ENCODE data around the gene MXRA8. TPM values are rescaled to one million over a fixed set of nuclear protein-coding genes. Genes with fewer than 3 reads are reported as not detected.

The MXRA8 gene
- total RNA-seq, 1 donor = 249 TPM

- no peak for TF ChIP-seq CTCF (IDR thresholded peaks at IDR 0.05; ENCODE audit: insufficient read depth, low read depth, low read length)
- H3K4me3 ChIP-seq (ENCODE audit: low read depth, low read length) = no peak overlapping the region
- no peak for DNase-seq (ENCODE audit: low read depth)
Observed at GRCh38 chr1:1377540-1378205, 19.3 kb upstream of the MXRA8 start.

GRCh38 chr1:1376551-1377226 lies 18.3 kb upstream of the MXRA8 start:
- no peak for TF ChIP-seq CTCF (IDR thresholded peaks at IDR 0.05; ENCODE audit: insufficient read depth, low read depth, low read length)
- H3K4me3 ChIP-seq (ENCODE audit: low read depth, low read length) = no peak overlapping the region
- DNase-seq (ENCODE audit: low read depth) = no peak

- peak; percentile 21 for TF ChIP-seq CTCF (IDR thresholded peaks at IDR 0.05; ENCODE audit: insufficient read depth, low read depth, low read length)
- H3K4me3 ChIP-seq (ENCODE audit: low read depth, low read length) = peak within 1 kb of the TSS; percentile 80
- peak; percentile 100 for DNase-seq (ENCODE audit: low read depth)
Observed at GRCh38 chr1:1374929-1375662, 16.7 kb upstream of the MXRA8 start, which contains the start of gene AURKAIP1. Gene AURKAIP1, minus strand, starts transcription at chr1:1375207. Its CDS starts 451 bp downstream, at chr1:1374756.

GRCh38 chr1:1374589-1374928 lies 16.2 kb upstream of the MXRA8 start:
- no peak for DNase-seq (ENCODE audit: low read depth)
- no peak for TF ChIP-seq CTCF (IDR thresholded peaks at IDR 0.05; ENCODE audit: insufficient read depth, low read depth, low read length)

GRCh38 chr1:1373815-1374588 lies 15.6 kb upstream of the MXRA8 start:
- H3K4me3 ChIP-seq (ENCODE audit: low read depth, low read length) = peak overlapping the region; percentile 80
- DNase-seq (ENCODE audit: low read depth) = no peak
- no peak for TF ChIP-seq CTCF (IDR thresholded peaks at IDR 0.05; ENCODE audit: insufficient read depth, low read depth, low read length)

More at GRCh38 chr1:1374589-1374928, 16.2 kb upstream of the MXRA8 start:
- peak overlapping the region; percentile 80 for H3K4me3 ChIP-seq (ENCODE audit: low read depth, low read length)

- no peak for TF ChIP-seq CTCF (IDR thresholded peaks at IDR 0.05; ENCODE audit: insufficient read depth, low read depth, low read length)
- peak overlapping the region; percentile 80 for H3K4me3 ChIP-seq (ENCODE audit: low read depth, low read length)
- DNase-seq (ENCODE audit: low read depth) = no peak
Observed at GRCh38 chr1:1373051-1373814, 14.9 kb upstream of the MXRA8 start.

Data from fibroblast of villous mesenchyme (primary cell).